ENCODE measurements around the gene AARS2.

DNA sequence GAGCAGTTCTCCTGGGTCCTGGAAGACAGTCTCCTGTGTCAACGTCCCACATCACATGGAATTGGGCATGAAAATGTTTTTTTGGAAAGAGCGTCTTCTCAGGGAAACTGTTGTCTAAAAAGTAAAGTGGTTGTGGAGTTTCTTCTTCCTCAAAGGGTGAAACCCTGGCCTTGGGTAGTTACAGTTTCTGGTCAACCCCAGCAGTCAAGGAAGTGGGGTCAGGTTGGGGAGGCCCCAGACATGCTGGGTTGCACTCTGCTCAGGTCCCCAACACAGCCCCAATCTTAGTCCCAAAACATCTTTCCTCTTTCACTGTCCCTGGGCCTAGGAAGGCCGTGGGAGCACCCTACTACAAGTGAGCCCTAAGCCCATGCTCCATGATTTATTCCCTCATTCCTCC is 46.8 kb downstream of the AARS2 start:
- TF ChIP-seq POLR2A (IDR thresholded peaks at IDR 0.05; ENCODE audit: low read depth, low read length) = no peak
- no peak for TF ChIP-seq TAF1 (IDR thresholded peaks at IDR 0.05; ENCODE audit: borderline replicate concordance, low read depth, low read length)
- TF ChIP-seq POLR2AphosphoS5 (IDR thresholded peaks at IDR 0.05; ENCODE audit: low read depth, low read length) = no peak

Measured in GM12892 (cell line).